ENCODE measurements around the gene RASSF3. TPM values are rescaled to one million over a fixed set of nuclear protein-coding genes. Genes with fewer than 3 reads are reported as not detected.

The RASSF3 gene
- total and polyA plus RNA-seq, 4 donors: 26.7 to 60.9 (median 33.5) TPM

GRCh38 chr12:64616201-64616600 is 5.9 kb downstream of the RASSF3 start:
- H3K4me1 ChIP-seq (ENCODE audit: control insufficient read depth in 5 of 5, insufficient read depth in 5 of 5, low read length in 5 of 5): peaks cover 8 to 33% (median 18%) of the 10 kb centered on the region in 5 donors
- peak overlapping the region in 1 of 2 donors; percentile 1 for H3K9ac ChIP-seq (ENCODE audit: insufficient read depth in 1 of 2, low read length in 2 of 2)
- ATAC-seq (ENCODE audit: insufficient read depth, low FRiP score) (no peak), DNase-seq (peak in 2 of 3 donors; percentile 43 to 50)
- peak overlapping the region in 1 of 2 donors; percentile 17 for H3K27ac ChIP-seq (ENCODE audit: low read depth in 1 of 2, low read length in 1 of 2)
- TF ChIP-seq CTCF (IDR thresholded peaks at IDR 0.05; ENCODE audit: control extremely low read depth, extremely low read depth): no peak
- WGBS, 2 donors: 41 to 44% methylated on average over 3 of the region's 3 CpGs
- no peak overlapping the region for H3K4me3 ChIP-seq
- H3K9me3 ChIP-seq (ENCODE audit: control insufficient read depth in 4 of 4, insufficient read depth in 3 of 4, low read length in 3 of 4): no peaks in the 10 kb centered on the region
- no peaks in the 10 kb centered on the region for H3K27me3 ChIP-seq (ENCODE audit: control insufficient read depth in 3 of 3, insufficient read depth in 3 of 3, low read length in 2 of 3)
- peaks cover 0 to 2% (median 0%) of the 10 kb centered on the region in 4 donors for H3K36me3 ChIP-seq (ENCODE audit: control insufficient read depth in 4 of 4, insufficient read depth in 4 of 4, low read length in 4 of 4)

DNA sequence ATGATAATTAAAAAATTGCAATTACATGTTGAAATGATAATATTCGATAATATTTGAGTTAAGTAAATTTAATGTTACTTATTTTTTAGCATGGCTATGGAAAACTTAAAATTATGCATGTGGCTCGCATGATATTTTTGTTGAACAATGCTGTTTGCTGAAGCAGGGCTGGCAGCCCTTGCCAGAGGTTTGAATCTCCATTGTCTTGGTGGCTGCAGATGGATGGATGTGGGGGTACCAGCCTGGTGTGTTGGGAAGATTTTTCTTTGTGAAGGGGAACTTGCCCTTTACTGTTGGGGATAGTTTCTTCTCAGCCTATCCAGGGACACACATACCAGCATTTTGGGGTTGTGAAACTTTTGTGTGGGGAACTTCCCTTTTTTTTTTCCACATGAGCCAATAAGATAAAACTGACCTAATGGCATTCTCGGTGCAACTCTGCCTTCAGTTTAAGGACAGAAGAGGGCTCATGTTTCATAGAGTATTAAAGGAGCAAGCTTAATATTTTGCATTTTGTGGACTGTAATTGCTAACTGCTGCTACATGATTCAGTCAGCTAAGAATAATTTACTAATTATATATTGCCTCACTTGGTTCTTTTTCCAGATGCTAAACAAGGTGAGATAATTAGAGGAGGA is 8.8 kb downstream of the RASSF3 start:
- H3K9me3 ChIP-seq (ENCODE audit: control insufficient read depth in 4 of 4, insufficient read depth in 3 of 4, low read length in 3 of 4): no peaks in the 10 kb centered on the region
- no peak overlapping the region for H3K4me3 ChIP-seq
- 49 to 62% methylated on average over 3 of the region's 3 CpGs for WGBS, 2 donors
- no peaks in the 10 kb centered on the region for H3K27me3 ChIP-seq (ENCODE audit: control insufficient read depth in 3 of 3, insufficient read depth in 3 of 3, low read length in 2 of 3)
- peaks cover 8 to 24% (median 10%) of the 10 kb centered on the region in 5 donors for H3K4me1 ChIP-seq (ENCODE audit: control insufficient read depth in 5 of 5, insufficient read depth in 5 of 5, low read length in 5 of 5)
- H3K9ac ChIP-seq (ENCODE audit: insufficient read depth in 1 of 2, low read length in 2 of 2): no peak overlapping the region
- no peak for TF ChIP-seq CTCF (IDR thresholded peaks at IDR 0.05; ENCODE audit: control extremely low read depth, extremely low read depth)
- no peak overlapping the region for H3K27ac ChIP-seq (ENCODE audit: low read depth in 1 of 2, low read length in 1 of 2)
- ATAC-seq (ENCODE audit: insufficient read depth, low FRiP score) (peak; percentile 69), DNase-seq (peak in 2 of 3 donors; percentile 46 to 69)
- H3K36me3 ChIP-seq (ENCODE audit: control insufficient read depth in 4 of 4, insufficient read depth in 4 of 4, low read length in 4 of 4): peaks cover 0 to 2% (median 0%) of the 10 kb centered on the region in 4 donors

DNA sequence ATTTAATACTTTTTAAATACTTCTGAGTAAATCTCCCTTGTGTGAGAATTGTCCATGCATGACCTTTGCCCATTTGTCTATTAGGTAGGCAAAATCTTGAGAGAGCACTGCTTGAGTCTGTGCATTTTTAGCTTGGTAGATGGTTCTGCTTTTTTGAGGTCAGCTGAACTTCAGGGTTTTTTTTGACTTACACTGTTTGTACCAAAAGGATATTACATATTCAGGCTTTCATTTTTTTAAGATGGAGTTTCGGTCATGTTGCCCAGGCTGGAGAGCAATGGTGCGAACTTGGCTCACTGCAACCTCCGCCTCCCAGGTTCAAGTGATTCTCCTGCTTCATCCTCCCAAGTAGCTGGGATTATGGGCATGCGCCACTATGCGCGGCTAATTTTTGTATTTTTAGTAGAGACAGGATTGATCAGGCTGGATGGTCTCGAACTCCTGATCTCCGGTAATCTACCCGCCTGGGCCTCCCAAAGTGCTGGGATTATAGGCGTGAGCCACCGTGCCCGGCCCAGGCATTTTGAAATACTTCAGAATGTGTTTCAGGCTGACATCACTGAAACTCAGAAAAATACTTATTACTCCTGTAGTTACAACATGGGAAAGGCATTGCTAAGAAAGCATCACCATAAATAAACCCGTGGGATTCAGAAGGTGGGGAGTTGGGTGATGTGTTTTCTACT is 11.1 kb downstream of the RASSF3 start:
- H3K27me3 ChIP-seq (ENCODE audit: control insufficient read depth in 3 of 3, insufficient read depth in 3 of 3, low read length in 2 of 3): no peaks in the 10 kb centered on the region
- H3K4me3 ChIP-seq: no peak overlapping the region
- ATAC-seq (ENCODE audit: insufficient read depth, low FRiP score) (no peak), DNase-seq (no peak)
- H3K9ac ChIP-seq (ENCODE audit: insufficient read depth in 1 of 2, low read length in 2 of 2): no peak overlapping the region
- peaks cover 7 to 25% (median 11%) of the 10 kb centered on the region in 5 donors for H3K4me1 ChIP-seq (ENCODE audit: control insufficient read depth in 5 of 5, insufficient read depth in 5 of 5, low read length in 5 of 5)
- no peak for TF ChIP-seq CTCF (IDR thresholded peaks at IDR 0.05; ENCODE audit: control extremely low read depth, extremely low read depth)
- H3K9me3 ChIP-seq (ENCODE audit: control insufficient read depth in 4 of 4, insufficient read depth in 3 of 4, low read length in 3 of 4): no peaks in the 10 kb centered on the region
- 66 to 77% methylated on average over 13 of the region's 13 CpGs for WGBS, 2 donors
- no peak overlapping the region for H3K27ac ChIP-seq (ENCODE audit: low read depth in 1 of 2, low read length in 1 of 2)
- no peaks in the 10 kb centered on the region for H3K36me3 ChIP-seq (ENCODE audit: control insufficient read depth in 4 of 4, insufficient read depth in 4 of 4, low read length in 4 of 4)

Data from lung (tissue), 12 donors.